A549 treated with AZD9567 at 1 μM for 4 hours (cell line): ENCODE results near the gene GLRA2. TPM values are rescaled to one million over a fixed set of nuclear protein-coding genes. Genes with fewer than 3 reads are reported as not detected.

ENCODE experiments used
- total RNA-seq: library from RNA; stranded (reverse); fragments of 200-300 nt; extraction: Qiagen RNA extraction; gene quantifications from 5 replicates; pipeline ENCODE4 v1.2.3, GENCODE V29; 2022; ENCODE audit not compliant: insufficient read depth

The GLRA2 gene
- not detected in 5 replicates for total RNA-seq

DNA sequence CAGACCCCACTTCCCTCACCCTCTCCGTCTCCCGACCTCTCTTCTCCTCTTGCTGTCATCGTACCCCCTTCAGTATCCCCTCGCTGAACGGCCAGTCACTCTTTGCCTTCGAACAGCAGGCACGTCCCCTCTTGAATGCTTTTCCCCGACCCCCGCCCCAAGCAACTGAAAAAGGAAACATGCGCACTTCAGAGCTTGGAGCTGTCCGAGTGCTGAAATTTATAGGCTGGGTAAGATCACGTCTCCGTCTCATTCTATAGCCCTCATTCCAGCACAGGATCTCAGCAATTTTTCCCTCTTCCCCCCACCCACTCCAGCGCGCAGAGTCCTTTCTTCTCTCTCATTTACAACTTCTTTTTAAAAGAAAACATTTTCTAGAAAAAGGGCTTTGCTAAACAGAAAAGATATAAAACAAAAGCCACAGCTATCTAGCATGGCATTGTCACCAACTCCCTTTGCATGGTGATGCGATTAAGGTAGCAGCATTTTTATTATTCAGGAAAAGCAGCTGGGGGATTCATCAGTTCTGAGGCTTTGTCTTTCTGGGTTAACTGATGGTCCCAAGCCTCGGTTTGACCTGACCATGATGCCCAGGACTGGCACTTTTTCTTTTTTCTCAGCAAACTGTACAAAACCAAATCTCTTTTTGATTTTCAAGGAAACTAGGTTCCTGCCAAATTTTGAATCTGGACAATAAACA lies at the start of gene GLRA2:
TSS of gene GLRA2 (plus strand) at position 247 of the 700 bp plus-strand sequence. CDS start 522 bp downstream, outside the sequence.

